Uterus (tissue), 2 donors: ENCODE measurements around the gene MIER2.

Source experiments
- CTCF ChIP-seq, 4 experiments: fragments of 200-600 bp in 2 of 4; fragments of 450-650 bp in 2 of 4; sonication (generic) in 2 of 4; IDR thresholded peaks; one replicate each; pipeline ENCODE4 v1.5.1; 2016 to 2019; ENCODE audit warnings: antibody characterized with exemption in 4 of 4, mild to moderate bottlenecking in 2 of 4, moderate library complexity in 1 of 4
- POLR2A ChIP-seq, 2 donors: fragments of 450-650 bp; IDR thresholded peaks; one replicate each; pipeline ENCODE4 v1.6.1; 2016; ENCODE audit warnings: antibody characterized with exemption in 2 of 2, mild to moderate bottlenecking in 1 of 2, moderate library complexity in 1 of 2

- TF ChIP-seq CTCF (IDR thresholded peaks at IDR 0.05), result no peak
- no peak for TF ChIP-seq POLR2A (IDR thresholded peaks at IDR 0.05)
Measured at GRCh38 chr19:262125-262524, 82.5 kb downstream of the MIER2 start.
